GM21825 (cell line): ENCODE results near the gene WDR27.
A peak's percentile ranks its signal among the peaks of the same experiment; 100 is the strongest.
"Not testable (repeated sequence)": the region's sequence is repeated elsewhere in the genome, so short reads cannot be mapped to it uniquely, and the experiment has no call there.

Source experiments
- ATAC-seq: cut with Tn5 transposase; IDR thresholded peaks from one replicate; pipeline ENCODE4 v1.9.1; 2021; ENCODE audit warnings: mild to moderate bottlenecking, moderate library complexity; ENCODE audit not compliant: unreplicated experiment

The WDR27 gene

DNA sequence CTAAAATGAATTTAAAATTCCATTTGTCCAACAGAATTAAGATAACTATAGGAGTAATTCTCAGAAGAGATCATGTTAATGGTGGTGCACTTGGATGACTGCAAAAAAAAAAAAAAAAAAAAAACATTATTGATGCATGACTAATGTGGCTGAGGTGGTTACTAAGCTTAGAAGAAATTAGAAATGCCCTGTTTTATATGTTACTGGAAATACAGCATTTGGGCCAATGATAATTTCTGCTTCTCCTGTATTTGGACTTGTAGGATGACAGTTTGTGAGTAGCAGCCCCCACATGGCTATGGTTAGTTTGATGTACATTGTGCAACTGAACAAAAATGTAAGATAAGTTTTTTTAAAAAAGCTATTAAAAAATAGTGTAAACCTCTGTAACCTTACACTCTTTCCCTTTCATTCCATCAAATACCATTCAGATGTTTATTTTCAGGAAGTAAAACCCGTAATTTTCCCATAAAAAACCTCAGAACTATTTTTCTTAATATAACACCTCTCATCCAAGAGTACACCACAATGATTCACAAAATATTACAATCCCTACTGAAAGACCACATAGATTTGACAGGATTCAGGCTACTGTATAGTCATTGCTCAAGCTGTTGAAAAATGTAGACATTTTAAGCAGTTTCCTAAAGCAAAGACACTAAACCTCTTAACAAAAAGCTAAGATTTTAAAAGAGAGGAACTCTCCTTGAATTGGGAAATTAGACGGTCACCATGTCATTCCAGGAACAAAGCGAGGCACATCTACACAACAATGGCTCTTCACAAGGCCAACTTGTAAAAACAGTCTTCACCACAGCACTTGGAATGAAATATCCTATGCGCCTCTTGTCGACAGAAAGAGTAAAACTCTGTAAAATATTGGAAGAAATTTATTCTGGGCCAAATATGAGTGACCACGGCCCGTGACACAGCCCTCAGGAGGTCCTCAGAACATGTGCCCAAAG lies 83.0 kb downstream of the WDR27 start:
- no peak for ATAC-seq

- no peak for ATAC-seq
These were observed 84.3 kb downstream of the WDR27 start for GRCh38 chr6:169617562-169617961.

GRCh38 chr6:169608609-169609008 lies 93.2 kb downstream of the WDR27 start:
- not testable (repeated sequence) for ATAC-seq

- no peak for ATAC-seq
These were observed 97.8 kb downstream of the WDR27 start for GRCh38 chr6:169604076-169604475.

DNA sequence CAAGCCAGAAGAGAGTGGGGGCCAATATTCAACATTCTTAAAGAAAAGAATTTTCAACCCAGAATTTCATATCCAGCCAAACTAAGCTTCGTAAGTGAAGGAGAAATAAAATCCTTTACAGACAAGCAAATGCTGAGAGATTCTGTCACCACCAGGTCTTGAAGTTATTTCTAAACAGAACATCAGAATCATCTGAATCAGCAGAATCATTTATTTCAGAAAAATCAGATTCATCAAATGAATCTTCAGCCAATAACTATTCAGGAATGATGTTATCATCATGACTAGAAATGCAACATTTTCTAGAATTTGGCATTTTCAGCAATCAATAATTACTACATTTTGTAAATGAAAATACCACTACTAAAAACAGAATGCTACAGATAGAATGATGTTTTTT lies 100.7 kb downstream of the WDR27 start:
- ATAC-seq, result not testable (repeated sequence)

DNA sequence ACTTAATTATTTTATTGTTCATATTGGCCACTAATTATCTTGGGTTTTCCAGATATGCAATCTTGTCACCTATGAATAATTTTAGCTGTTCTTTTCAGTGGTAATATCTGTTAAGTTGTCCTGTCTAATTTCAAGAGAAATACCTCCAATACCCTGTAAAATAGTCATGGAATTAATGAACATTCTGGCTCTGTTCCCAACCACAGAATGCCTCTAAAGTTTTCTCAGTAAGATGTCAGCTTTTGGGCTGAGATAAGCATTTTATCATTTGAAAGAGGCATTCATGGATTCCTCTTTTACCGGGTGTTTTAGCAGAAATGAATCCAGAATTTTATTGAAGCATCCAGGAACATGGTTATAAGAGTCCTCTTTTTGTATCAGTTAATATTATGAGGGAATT lies 109.3 kb downstream of the WDR27 start:
- no peak for ATAC-seq

- no peak for ATAC-seq
These were observed 110.2 kb downstream of the WDR27 start for GRCh38 chr6:169591616-169592015.

GRCh38 chr6:169590376-169590939 lies 111.4 kb downstream of the WDR27 start:
- ATAC-seq, result no peak

- peak; percentile 64 for ATAC-seq
These were observed 112.1 kb downstream of the WDR27 start for GRCh38 chr6:169589699-169590257.

- peak; percentile 84 for ATAC-seq
These were observed 112.5 kb downstream of the WDR27 start for GRCh38 chr6:169589293-169589692.

- no peak for ATAC-seq
These were observed 113.9 kb downstream of the WDR27 start for GRCh38 chr6:169587975-169588374.

DNA sequence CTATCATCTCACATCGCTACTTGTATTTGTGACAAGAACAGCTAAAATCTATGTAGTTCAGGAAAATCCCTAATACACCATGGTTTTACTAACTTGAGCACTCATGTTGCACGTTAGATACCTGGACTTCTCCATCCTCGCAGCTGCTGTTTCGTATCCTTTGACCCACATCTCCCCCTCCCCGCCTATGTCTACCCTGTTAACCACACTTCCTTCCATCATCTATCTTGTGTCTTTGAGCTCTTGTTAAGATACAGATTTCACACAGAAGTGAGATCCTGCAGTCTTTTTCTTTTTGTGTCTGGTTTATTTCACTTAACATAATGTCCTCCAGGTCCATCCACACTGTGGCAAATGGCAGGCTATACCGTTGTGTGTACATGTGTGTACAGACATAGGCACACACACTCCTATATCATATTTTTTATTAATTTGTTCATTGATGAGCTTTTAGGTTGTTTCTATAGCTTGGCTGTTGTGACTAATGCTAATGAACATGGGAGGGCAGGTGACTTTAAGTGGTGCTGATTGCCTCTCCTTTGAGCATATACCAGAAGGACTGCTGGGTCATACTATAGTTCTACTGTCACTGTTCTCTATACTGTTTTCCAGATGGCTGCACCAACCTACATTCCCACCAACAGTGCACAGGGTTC lies 117.8 kb downstream of the WDR27 start:
- ATAC-seq, result no peak

DNA sequence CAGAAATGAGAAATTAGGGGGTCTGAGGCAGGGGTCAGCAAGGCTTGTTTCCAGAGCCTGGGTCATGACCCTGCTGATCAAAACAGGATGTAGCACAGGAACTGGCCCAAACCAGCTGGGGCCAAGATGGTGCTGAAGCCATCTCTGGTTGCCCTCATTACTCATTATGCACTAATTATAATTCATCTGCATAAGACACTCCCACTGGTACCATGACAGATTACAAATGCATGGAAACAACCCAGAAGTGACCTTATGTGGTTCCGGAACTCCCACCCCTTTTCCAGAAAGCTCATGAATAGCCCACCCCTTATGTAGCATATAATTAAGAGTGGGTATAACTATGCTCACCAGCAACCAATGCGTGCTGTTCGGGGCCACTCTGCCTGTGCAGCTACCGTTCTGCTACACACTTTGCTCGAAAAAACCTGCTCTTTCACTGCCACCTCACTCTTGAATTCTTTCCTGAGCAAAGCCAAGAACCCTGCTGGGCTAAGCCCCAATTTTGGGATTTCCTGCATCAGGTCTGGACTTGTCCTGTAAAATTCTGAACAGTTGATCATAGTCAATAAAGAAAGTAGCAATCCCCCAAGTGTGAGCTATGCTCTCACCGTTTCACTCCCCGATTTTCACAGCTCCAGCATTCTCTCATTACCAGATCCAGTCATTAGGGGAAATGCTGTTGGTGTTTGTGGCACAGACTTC lies 122.3 kb downstream of the WDR27 start:
- no peak for ATAC-seq

DNA sequence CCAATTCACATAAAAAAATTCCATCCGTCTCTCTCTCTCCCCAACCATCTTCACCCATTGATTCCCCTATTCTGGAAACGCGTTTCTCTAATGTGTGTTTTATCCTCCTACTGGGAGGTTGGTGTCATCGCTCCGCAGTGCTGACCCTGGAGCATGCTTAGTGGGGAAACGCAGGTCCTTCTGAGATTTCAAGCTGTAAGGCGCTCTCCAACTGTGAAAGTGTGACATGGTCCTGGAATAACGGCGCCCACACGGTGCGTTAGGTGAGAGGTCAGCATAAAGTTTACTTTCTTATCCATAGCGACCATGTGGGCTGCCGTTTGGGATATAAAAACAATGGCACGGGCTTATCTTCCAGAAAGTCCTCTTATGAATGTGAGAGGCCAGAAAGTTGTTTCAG lies 123.9 kb downstream of the WDR27 start:
- no peak for ATAC-seq

- no peak for ATAC-seq
These were observed 124.6 kb downstream of the WDR27 start for GRCh38 chr6:169577236-169577635.

DNA sequence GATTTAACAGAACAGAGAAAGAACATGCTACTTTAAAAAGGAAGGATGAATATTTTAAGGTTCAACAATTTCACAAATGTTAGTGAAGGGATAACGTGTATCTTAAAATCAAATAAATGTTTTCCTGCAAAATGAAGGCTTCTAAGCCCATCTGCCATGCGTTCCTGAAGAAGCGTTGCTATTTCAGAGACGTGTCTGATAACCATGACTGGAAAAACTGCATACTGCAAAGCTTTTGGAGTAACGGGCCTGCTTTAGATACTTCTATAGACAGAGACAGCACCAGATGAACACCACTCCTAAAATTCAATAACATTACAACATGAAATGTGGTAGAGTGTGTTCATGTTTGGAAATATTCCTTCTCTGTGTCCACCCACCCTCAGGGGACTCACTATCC lies 126.0 kb downstream of the WDR27 start:
- no peak for ATAC-seq

DNA sequence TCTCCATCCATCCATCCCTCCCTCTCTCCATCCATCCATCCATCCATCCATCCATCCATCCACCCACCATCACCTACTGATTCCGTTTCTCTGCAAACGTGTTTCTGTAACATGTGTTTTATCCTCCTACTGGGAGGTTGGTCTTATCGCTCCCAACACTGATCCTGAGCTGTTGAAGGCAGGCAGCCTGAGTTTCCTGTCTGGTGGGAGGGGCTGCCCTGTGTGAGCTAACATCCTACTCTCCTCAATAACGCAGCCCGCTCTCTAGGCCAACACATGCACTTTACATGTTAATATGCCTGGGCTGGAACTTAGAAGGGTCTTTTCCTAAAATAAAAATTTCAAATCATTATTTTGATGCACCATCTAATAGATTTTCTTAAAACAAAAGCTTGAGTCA lies 126.5 kb downstream of the WDR27 start:
- ATAC-seq, result no peak

DNA sequence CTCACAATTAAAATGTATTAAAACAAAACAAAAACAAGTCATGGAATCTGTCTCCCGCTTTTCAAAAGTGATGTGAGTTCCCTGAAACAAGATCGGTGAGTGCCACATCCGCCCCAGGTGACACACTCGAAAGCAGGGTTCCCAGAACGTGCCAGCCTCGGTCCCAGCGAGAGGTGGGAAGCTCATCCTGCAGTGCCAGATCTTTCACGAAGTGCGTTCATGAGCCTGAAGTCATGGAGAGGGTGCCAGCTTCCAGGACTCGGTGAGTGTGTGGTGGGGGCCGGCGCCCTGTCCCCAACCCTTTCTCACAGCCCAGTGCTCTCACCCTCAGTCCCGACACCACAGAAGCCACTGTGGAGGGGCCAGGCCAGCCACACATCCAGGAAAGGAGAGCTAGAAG lies 127.4 kb downstream of the WDR27 start:
- no peak for ATAC-seq

- no peak for ATAC-seq
These were observed 127.9 kb downstream of the WDR27 start for GRCh38 chr6:169573883-169574282.

DNA sequence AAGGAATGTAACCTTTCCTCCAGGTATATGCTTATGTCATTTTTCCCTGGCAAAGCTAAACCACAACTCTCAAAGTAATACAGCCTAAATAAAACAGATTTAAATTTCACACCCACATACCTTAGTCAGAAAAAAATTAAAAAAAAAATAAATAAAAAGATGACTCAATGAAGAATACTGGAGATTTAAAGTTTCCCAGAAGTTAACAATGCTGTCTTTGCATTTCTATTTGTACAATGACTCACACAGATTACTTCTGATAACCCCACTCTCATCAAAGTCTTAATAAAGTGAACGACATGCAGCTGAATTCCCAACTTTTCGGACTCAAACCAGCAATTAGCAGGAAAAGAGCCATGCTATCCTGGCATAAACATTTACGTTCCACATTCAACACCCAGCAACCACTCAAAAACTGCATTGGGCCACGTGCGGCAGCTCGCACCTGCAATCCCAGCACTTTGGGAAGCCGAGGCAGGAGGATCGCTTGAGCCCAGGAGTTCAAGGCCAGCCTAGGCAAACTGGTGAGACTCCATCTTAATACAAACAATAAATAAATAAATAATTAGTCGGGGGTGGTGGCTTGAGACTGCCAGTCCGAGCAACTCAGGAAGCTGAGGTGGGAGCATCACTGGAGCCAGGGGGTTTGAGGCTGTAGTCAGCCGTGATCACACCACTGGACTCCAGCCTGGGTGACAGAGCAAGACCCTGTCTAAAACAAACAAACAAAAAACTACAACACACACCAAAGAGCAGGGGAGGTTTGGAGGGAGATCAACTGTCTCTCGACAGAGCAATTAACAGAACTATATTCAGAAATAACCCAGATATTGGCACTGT lies 130.5 kb downstream of the WDR27 start:
- ATAC-seq, result no peak
